Measurements from ENCODE around the gene ADAMTS8.

ADAMTS8 gene

GRCh38 chr11:130416530-130416882 is 11.9 kb downstream of the ADAMTS8 start:
- DNase-seq, result no peak

DNA sequence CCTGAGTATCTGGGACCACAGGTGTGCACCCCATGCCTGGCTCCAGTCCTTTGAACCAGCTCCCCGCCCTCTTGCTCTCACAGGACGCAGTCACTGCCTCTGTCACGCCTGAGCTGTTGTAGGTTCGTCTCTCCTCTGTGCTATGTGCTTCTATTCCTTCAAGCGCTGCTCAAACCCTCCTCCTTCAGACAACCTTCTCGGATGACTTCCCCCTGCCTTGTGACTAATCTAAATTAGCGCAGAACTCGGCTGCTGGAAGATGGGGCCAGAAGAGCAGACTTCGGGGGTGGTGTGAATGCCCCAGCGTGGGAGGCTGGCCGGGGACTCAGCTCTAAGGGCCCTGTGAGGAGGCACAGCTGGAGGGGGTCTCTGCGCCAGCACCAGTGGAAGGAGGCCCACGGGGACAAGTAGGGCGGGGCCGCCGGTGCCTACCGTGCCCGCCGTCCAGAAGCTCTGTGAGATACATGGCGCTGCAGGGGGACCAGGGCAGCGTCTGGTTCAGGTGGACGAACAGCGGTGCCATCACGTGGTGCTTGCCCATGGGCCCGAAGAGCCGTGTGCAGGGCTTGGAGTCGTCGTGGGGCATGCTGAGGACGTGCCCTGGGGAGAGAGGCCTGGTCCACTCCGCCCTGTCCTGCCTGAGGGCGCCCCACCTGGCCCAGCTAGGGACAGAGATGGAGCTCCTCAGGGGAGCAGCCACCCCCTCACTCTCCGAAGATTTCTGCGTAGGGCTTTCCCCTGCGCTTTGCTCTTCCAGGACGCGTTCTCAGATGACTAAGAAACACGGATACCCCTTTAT is 12.5 kb downstream of the ADAMTS8 start:
- no peak for DNase-seq

DNA sequence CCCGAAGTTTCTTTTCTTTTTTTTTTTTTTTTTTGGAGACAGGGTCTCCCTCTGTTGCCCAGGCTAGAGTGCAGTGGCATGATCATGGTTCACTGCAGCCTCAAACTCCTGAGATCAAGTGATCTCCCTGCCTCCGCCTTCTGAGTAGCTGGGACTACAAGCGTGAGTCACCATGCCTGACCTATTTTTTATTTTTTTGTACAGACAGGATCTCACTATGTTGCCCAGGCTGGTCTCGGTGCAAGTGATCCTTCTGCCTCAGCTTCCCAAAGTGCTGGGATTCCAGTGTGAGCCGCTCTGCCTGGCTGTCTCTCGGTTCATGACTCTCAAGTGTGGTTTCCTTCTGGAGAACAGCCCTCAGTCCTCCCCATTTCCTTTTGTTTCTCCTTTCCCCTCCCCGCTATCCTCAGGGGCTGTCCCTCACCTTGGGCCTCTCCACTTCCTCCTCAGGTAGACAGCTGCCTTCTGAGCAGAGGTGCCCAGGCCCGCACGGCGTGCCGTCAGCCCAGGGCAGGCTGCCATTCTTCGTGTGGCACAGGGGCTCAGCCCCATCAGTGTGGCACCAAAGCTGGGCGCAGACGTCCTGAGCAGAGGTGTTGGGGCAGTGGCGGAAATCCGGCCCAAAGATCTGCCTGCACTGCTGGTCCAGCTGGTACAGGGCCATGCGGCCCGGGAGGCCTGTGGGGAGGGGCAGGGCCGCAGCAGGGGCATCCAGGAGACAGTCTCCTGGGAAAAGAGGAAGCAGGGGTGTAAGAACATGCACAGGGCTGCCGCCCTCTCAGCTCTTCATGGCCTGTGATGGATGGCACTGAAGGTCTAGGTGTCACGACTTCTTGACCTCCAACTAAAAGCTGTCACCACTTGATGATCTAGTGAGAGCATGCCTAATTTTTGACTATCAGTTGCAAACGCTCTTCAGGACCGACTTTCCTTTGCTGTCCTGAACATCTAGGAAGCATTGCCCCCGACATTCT is 14.0 kb downstream of the ADAMTS8 start:
- DNase-seq, result no peak

- no peak for DNase-seq
These were observed 14.9 kb downstream of the ADAMTS8 start for GRCh38 chr11:130413405-130414106.

- DNase-seq, result no peak
These were observed 17.2 kb downstream of the ADAMTS8 start for GRCh38 chr11:130411223-130411622.

GRCh38 chr11:130409594-130410388 is 18.6 kb downstream of the ADAMTS8 start:
- DNase-seq, result no peak

GRCh38 chr11:130408901-130409300 is 19.5 kb downstream of the ADAMTS8 start:
- DNase-seq, result no peak

- DNase-seq, result no peak
These were observed 20.0 kb downstream of the ADAMTS8 start for GRCh38 chr11:130408401-130408890.

- no peak for DNase-seq
These were observed 20.4 kb downstream of the ADAMTS8 start for GRCh38 chr11:130407978-130408377.

DNA sequence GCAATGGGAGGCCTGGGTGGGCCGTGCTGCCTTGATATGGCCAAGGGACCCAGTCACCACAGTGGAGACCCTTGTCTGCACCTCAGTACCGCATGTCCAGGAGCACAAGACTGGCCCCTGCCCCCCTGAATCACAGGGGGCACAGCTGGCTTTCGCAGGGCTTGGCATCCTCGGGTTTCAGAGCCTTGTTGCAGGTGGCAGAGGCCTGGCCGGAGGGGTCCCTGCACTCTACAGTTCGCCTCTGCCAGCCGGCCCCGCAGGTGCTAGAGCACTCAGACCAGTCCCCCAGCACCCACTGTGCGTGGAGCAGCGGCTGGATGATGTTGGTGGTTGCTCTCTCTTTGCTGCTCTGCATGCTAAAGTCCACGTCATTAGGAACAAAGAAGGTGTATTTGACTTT is 23.0 kb downstream of the ADAMTS8 start:
- DNase-seq, result no peak

DNA sequence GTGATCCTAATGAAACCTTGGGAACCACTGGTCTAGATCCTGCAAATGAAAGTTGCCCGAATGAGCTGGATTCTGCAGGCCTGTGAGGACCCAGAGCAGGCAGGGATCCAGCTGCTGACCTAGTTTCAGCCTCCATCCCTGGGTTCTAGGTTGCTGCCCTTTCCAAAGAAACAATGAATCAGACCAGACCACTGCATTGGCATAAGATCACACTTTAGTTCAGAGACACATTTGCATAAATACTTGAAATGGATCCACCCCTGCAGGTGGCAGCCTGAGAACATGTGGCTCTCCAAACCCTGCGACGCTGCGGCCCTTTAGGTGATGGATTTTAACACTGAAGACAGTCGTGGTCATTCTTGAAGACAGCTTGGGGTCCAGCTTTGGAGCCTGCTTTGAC is 23.7 kb downstream of the ADAMTS8 start:
- no peak for DNase-seq

DNA sequence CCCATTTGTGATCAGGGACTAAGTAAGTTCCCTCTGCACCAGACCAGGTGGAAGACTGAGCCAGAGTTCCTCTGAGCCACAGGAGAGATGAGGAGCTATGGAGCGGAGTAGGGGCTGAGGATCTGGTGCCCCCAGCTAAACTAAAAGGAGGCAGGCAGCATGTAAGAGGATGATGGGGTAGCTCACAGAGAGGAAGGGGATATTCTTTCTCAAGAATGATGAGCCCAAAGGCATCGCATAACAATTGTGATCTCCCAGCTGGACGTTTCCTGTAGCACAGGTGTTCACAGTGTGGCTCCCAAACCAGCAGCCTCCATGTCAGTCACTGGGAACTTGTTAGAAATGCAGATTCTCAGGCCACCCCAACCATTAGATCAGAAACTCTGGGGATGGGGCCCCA is 24.4 kb downstream of the ADAMTS8 start:
- DNase-seq, result no peak

- no peak for DNase-seq
These were observed 25.1 kb downstream of the ADAMTS8 start for GRCh38 chr11:130403271-130403804.

DNA sequence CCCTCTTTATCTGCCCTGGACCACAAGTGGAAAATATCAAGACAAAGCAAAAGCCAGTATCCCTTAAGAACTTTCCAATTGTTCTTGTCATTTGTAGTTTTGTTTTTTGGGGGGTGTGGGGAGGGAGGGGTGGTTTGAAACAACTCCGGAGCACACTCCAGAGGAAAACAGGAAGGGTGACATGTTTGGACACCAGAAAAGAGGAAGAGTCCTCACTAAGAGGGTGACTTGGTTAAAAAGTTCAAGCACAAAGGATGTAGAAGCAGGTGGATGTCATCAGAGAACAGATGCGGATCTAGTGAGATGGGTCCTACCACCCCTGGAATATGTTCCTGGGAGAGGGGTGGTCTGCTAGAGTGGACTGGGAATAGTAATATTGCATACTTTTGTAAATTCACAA is 25.8 kb downstream of the ADAMTS8 start:
- no peak for DNase-seq

DNA sequence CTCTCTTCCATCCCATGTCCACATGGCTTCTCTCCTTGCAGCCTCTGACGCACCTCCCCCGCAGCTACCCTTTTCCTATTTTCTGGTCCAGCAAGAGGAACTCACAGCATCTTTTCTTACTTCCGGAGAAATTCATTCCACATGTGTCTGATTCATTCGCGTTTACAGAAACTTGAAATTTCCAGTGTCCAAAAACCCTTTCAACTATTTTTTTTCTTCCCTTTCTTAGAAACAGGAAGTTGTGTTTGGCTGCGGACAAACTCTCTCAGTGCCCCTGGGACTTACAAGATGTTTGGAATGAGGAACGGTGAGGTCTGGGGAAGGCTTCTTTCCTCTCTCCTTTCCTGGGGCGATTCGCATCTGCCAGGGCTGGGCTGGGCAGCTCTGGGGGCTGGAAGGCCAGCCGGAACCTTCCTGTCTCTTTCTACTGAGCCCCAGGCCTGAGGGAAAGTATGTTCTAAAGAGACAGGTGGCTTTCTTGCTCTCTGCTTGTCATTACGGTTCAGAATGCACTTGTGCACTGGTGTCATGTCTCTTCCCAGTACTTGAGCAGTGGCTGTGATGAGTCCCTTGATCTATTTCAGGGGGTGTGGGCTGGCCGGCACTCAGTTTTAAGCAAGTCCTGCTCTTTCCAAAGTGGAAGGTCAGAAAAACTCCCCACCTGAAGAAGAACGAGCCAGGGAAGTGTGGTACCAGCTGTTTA is 27.5 kb downstream of the ADAMTS8 start:
- DNase-seq, result no peak

DNA sequence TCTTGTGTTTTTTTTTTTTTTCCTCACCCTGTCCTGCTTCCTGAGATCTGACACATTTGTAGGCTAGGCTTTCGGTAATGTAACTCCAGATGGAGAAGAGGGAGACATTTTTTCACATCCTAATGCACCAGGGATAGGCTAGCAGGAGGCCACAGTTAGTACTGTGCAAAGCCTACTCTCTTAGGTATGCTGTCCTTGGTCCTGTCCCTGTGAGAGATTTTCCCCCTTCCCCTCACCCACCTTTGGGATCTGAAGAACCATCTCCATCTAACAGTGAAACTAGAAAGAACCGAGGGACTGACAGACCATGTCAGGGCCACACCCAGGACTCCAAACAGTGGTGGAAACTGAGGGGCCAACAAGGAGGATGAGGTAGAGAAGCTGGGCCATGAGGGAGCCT is 29.2 kb downstream of the ADAMTS8 start:
- DNase-seq, result no peak

- DNase-seq, result no peak
These were observed 30.6 kb downstream of the ADAMTS8 start for GRCh38 chr11:130397780-130398179.

- no peak for DNase-seq
These were observed 31.4 kb downstream of the ADAMTS8 start for GRCh38 chr11:130396965-130397364.

DNA sequence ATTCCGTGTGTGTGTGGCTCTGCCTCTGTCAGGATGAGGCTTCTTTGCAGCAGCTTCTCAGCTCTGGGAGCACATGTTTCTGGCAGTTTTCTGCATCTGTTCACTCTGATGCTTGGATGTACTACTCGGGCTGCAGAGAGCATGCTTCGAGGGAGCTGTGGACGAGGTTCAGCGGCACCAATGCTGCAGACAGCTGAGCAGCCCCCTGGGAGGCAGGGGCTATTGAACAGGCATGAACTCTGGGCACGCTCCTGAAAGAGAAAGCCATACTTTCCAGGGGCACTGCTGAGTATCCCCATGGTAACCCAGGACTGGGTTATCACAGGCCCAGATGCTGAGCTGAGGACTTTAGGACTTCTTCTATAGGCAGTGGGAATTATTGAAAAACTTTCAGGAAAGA is 33.8 kb downstream of the ADAMTS8 start:
- DNase-seq, result no peak

GRCh38 chr11:130391711-130392110 is 36.7 kb downstream of the ADAMTS8 start:
- no peak for DNase-seq

DNA sequence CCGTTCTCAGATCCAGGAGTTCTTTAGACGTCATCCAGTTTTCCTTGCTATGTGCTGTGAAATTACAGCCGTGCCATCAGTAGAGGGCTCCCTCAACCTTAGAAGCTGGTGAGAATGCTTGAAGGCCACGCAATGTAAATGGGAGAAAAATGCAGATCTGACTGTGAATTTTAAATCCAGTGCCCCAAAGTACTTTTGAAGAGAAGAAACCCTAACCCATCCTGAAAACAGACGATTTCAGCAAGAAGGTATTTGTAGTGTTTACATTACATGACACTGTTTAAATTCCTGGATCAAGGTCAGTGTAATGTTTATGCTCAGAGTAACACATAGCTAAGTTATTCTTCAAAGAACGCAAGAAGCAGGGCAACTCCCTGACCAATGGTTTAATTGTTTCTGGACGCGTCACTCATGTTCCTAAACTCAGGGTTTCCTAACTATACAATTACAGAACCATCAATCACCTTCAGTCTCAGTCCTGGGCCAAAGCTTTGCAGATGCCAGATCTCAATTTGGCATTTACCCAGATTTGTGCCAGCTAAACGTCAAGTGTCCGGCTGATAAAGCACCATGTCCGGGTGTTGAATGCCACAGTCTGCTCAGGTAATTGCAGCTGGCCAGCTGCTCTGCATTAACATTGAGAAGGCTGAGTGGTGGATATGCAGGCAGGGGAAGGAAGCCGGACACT is 38.2 kb downstream of the ADAMTS8 start:
- no peak for DNase-seq

Measured in activated naive CD4-positive, alpha-beta T cell (primary cell).